ENCODE measurements around the gene IFT43. TPM values are rescaled to one million over a fixed set of nuclear protein-coding genes. Genes with fewer than 3 reads are reported as not detected.

Gene IFT43
- polyA plus RNA-seq, 3 donors: 10.3 to 12.4 (median 10.5) TPM

DNA sequence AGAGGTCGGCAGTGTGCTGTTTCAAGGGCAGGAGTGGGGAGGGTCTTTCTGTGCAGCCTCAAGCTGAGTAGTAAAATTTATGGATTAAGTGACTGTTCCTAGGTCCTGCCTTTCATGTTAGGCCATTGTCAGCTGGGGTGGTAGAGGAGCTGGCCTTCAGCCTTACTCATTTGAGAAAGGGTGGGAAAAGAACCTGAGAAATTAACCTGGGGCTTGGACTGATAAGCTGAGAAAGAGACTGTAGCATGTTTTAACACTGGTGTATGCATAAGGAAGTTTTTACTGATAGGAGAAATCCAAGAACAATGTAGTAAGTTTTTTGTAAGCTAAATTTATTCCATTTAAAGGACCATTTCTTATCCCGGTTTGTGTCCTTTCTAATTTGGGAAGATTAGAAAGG is 20.7 kb downstream of the IFT43 start:
- no peak overlapping the region for H3K4me3 ChIP-seq (replicated peaks in 1 of 3; ENCODE audit: low read depth in 2 of 3, low read length in 3 of 3)
- no peak overlapping the region for H3K9ac ChIP-seq (ENCODE audit: insufficient read depth, low read length, poor library complexity, severe bottlenecking)
- no peaks in the 10 kb centered on the region for H3K4me1 ChIP-seq (ENCODE audit: control insufficient read depth in 1 of 2, insufficient read depth in 2 of 2, low read length in 2 of 2)
- WGBS (ENCODE audit: insufficient coverage): 93% methylated on average over 1 of the region's 2 CpGs
- Mint-ChIP-seq H3K4me1 (peaks cover 3% of the 10 kb centered on the region), H3K27ac (no peak overlapping the region), H3K27me3 (ENCODE audit: low read depth in 3 of 3) (peaks cover 0 to 4% (median 1%) of the 10 kb centered on the region in 3 donors), H3K36me3 (peaks cover 15 to 17% of the 10 kb centered on the region in 2 donors), H3K4me3 (no peak overlapping the region), H3K9me3 (peaks cover 2 to 15% (median 12%) of the 10 kb centered on the region in 7 donors)
- no peak overlapping the region for H3K4me2 ChIP-seq (replicated peaks; ENCODE audit: extremely low read depth, low read length, poor library complexity, severe bottlenecking)
- intact Hi-C loops (cut with micrococcal nuclease): no loop called here
- H3K27ac ChIP-seq (ENCODE audit: low read depth in 1 of 2, low read length in 2 of 2): no peak overlapping the region
- peaks cover 0 to 2% of the 10 kb centered on the region in 2 donors for H3K36me3 ChIP-seq (replicated peaks in 1 of 2; ENCODE audit: control insufficient read depth in 1 of 2, insufficient read depth in 2 of 2, low read length in 2 of 2)
- no peaks in the 10 kb centered on the region for H3K27me3 ChIP-seq (ENCODE audit: control insufficient read depth in 2 of 2, insufficient read depth in 2 of 2, low read length in 2 of 2)
- no peak overlapping the region for H2AFZ ChIP-seq (ENCODE audit: insufficient read depth, low read depth, low read length, poor library complexity, severe bottlenecking)
- no peak for DNase-seq
- H4K20me1 ChIP-seq (ENCODE audit: insufficient read depth, low read length): no peaks in the 10 kb centered on the region
- H3K79me2 ChIP-seq (ENCODE audit: insufficient read depth, low read length): no peaks in the 10 kb centered on the region
- H3K9me3 ChIP-seq (replicated peaks in 1 of 2; ENCODE audit: control insufficient read depth in 1 of 2, insufficient read depth in 1 of 2, low read length in 2 of 2): peaks cover 0 to 5% of the 10 kb centered on the region in 2 donors
- no peak for TF ChIP-seq CTCF (IDR thresholded peaks at IDR 0.05)

DNA sequence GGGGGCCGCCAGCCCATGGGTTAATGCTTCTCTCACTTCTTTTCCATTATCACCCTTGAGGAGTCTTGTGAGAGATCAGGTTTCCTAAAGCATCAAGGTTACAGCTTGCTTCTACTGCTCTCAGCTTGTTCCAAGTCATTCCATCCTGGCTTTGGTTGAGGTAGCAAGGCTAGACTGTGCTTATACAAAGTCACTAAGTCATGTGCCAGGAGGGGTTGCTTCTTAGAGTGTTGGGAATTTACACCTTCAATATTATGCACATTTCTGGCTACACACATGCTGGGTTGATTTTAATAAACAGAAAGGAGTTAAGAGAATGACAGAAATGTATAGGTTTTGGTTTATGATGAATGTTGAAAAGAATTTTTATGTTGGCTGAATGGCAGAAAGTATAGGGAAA is 21.8 kb downstream of the IFT43 start:
- no peak for TF ChIP-seq CTCF (IDR thresholded peaks at IDR 0.05)
- no CpG with 5 or more reads among the region's 1 CpG for WGBS (ENCODE audit: insufficient coverage)
- Histone ChIP-seq H2AFZ (ENCODE audit: insufficient read depth, low read depth, low read length, poor library complexity, severe bottlenecking) (no peak overlapping the region), H3K4me3 (replicated peaks in 1 of 3; ENCODE audit: low read depth in 2 of 3, low read length in 3 of 3) (no peak overlapping the region), H3K9me3 (replicated peaks in 1 of 2; ENCODE audit: control insufficient read depth in 1 of 2, insufficient read depth in 1 of 2, low read length in 2 of 2) (peaks cover 0 to 5% of the 10 kb centered on the region in 2 donors), H3K79me2 (ENCODE audit: insufficient read depth, low read length) (no peaks in the 10 kb centered on the region), H3K27ac (ENCODE audit: low read depth in 1 of 2, low read length in 2 of 2) (no peak overlapping the region), H3K36me3 (replicated peaks in 1 of 2; ENCODE audit: control insufficient read depth in 1 of 2, insufficient read depth in 2 of 2, low read length in 2 of 2) (no peaks in the 10 kb centered on the region), H3K4me1 (ENCODE audit: control insufficient read depth in 1 of 2, insufficient read depth in 2 of 2, low read length in 2 of 2) (no peaks in the 10 kb centered on the region), H3K27me3 (ENCODE audit: control insufficient read depth in 2 of 2, insufficient read depth in 2 of 2, low read length in 2 of 2) (no peaks in the 10 kb centered on the region), H3K9ac (ENCODE audit: insufficient read depth, low read length, poor library complexity, severe bottlenecking) (no peak overlapping the region), H4K20me1 (ENCODE audit: insufficient read depth, low read length) (no peaks in the 10 kb centered on the region), H3K4me2 (replicated peaks; ENCODE audit: extremely low read depth, low read length, poor library complexity, severe bottlenecking) (no peak overlapping the region)
- H3K9me3 Mint-ChIP-seq: peaks cover 0 to 15% (median 9%) of the 10 kb centered on the region in 7 donors
- peaks cover 3% of the 10 kb centered on the region for H3K4me1 Mint-ChIP-seq
- no peak for DNase-seq
- no peak overlapping the region for H3K4me3 Mint-ChIP-seq
- intact Hi-C loops (cut with micrococcal nuclease): no loop called here
- no peak overlapping the region for H3K27ac Mint-ChIP-seq
- peaks cover 0 to 4% (median 1%) of the 10 kb centered on the region in 3 donors for H3K27me3 Mint-ChIP-seq (ENCODE audit: low read depth in 3 of 3)
- H3K36me3 Mint-ChIP-seq: peaks cover 12 to 15% of the 10 kb centered on the region in 2 donors
